Left ventricle myocardium inferior (tissue), 1 donor: ENCODE measurements around the gene RGS9. TPM values are rescaled to one million over a fixed set of nuclear protein-coding genes. Genes with fewer than 3 reads are reported as not detected.

Experiments
- DNase-seq: peaks from one replicate; pipeline ENCODE4 v3.0.0-alpha.2; 2020
- H3K27ac ChIP-seq: fragments of 200-600 bp; replicated peaks from 2 replicates; pipeline ENCODE4 v1.8.0; 2021
- H3K27me3 ChIP-seq: fragments of 200-600 bp; 2 replicates; pipeline ENCODE4 v1.8.0; 2021; ENCODE audit warnings: low read depth
- H3K36me3 ChIP-seq: fragments of 200-600 bp; 2 replicates; pipeline ENCODE4 v1.8.0; 2021
- H3K4me1 ChIP-seq: fragments of 200-600 bp; 2 replicates; pipeline ENCODE4 v1.8.0; 2021
- H3K4me3 ChIP-seq: fragments of 200-600 bp; 2 replicates; pipeline ENCODE4 v1.8.0; 2021; ENCODE audit warnings: mild to moderate bottlenecking, moderate library complexity
- H3K9me3 ChIP-seq: fragments of 200-600 bp; replicated peaks from 2 replicates; pipeline ENCODE4 v1.8.0; 2021
- intact Hi-C: fragments of 100-400 bp; cut with micrococcal nuclease; formaldehyde crosslinking; loops from one replicate; pipeline ENCODE4 v1.11.0; 2022
- total RNA-seq: library from RNA; stranded (reverse); fragmentation: NEBNext Ultra II Directional; extraction: Animal tissue kit (Norgen Biotek cat#: 25700); gene quantifications from one replicate; pipeline ENCODE4 v1.2.1, GENCODE V29; 2021
- TF ChIP-seq, protein P1 (sequence below): fragments of 200-600 bp; IDR thresholded peaks from 2 replicates; pipeline ENCODE4 v1.8.0; 2021; ENCODE audit warnings: antibody characterized with exemption, mild to moderate bottlenecking, borderline replicate concordance
- donor health status: DM: no; HTN: yes; CAD: no; lungs with severe emphysema.

The RGS9 gene
- total RNA-seq, 1 donor from 2014 or later: 1.6 TPM

DNA sequence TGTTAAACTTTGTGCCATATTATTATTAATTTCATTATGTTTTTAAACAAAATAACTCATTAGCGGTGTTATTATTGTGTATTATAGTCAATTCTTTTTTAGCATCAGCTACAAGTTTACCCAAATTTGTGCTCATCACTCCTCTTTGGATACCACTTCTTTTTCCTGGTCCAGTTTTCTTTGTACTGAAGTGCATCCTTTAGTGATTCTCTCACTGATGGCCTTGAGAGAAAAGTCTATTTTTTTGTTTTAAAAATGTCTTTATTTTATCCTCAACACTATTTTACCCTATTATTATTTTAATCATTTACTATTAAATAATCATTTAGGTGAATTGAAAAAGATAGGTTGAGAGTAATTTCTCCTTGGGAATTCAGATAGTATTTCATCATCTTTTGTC, 99.2 kb downstream of the RGS9 start:
- no peaks in the 10 kb centered on the region for H3K36me3 ChIP-seq
- no peaks in the 10 kb centered on the region for H3K4me1 ChIP-seq
- intact Hi-C loops: no loop called here
- DNase-seq: no peak
- peaks cover 14% of the 10 kb centered on the region for H3K9me3 ChIP-seq
- no peak overlapping the region for H3K27ac ChIP-seq
- no peak overlapping the region for H3K4me3 ChIP-seq
- TF ChIP-seq, protein P1, sequence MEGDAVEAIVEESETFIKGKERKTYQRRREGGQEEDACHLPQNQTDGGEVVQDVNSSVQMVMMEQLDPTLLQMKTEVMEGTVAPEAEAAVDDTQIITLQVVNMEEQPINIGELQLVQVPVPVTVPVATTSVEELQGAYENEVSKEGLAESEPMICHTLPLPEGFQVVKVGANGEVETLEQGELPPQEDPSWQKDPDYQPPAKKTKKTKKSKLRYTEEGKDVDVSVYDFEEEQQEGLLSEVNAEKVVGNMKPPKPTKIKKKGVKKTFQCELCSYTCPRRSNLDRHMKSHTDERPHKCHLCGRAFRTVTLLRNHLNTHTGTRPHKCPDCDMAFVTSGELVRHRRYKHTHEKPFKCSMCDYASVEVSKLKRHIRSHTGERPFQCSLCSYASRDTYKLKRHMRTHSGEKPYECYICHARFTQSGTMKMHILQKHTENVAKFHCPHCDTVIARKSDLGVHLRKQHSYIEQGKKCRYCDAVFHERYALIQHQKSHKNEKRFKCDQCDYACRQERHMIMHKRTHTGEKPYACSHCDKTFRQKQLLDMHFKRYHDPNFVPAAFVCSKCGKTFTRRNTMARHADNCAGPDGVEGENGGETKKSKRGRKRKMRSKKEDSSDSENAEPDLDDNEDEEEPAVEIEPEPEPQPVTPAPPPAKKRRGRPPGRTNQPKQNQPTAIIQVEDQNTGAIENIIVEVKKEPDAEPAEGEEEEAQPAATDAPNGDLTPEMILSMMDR: no peak
- H3K27me3 ChIP-seq: peaks cover 8% of the 10 kb centered on the region

DNA sequence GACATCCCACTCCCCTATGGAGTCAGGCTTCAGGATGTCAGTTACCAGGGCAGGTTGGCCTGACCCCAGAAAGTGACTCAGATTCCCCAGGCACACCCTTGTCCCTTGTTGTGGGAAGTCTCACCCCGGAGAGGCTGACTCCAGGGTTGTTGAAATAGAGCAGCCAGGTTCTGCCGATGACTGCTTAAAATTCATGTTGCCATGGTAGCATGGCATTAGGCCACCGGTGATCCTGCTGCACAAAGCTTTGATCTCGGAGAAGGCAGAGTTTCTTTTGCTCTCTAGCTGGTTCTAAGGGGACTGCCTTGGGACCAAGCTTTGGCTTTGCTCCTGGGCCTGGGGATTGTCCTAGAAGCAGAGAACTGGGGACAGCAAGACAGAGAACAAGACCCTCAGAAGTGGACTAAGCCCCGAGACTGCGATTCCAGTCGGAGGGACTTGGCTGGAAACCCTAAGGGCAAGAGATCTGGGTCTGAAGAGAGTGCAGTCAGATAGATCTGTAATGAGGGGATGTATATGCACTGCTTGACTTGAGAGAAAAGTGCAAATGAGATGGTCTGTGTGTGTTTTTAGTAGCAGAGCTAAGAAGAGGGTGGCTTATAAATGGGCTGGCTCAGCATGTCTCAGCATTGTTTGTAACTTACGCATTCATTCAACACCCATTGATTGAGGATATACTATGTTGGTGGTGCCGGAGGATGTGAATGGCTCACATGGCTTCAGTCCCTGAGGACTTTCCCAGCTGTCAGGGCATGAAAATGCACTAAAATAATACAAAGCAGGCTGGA, 106.9 kb downstream of the RGS9 start:
- Histone ChIP-seq H3K4me1 (no peaks in the 10 kb centered on the region), H3K4me3 (no peak overlapping the region), H3K36me3 (no peaks in the 10 kb centered on the region), H3K9me3 (no peaks in the 10 kb centered on the region), H3K27me3 (peaks cover 21% of the 10 kb centered on the region), H3K27ac (no peak overlapping the region)
- TF ChIP-seq, protein P1: no peak
- no peak for DNase-seq
- intact Hi-C loops: loop anchor here (10.0 kb wide), 1 partner anchor 921 kb away; no protein-coding TSS in a partner anchor

DNA sequence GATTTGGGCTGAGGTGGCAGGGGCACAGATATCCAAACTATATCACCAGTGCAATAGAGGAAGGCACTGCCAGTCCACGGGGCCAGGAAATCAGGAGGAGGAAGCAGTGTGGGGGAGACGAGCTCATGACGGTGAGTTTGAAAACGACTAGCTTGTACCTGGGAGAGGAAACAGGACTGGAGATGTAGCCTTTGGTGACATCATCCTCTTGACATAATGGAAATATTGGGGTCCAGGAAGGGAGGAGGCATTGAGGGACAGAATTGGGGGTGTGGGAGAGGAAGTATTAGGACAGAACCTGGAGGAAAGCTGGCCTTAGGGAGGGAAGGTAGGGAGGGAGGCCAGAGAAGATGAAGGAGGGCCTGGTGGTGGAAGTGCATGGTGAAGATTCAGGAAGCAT, 109.1 kb downstream of the RGS9 start:
- no peak overlapping the region for H3K4me3 ChIP-seq
- no peaks in the 10 kb centered on the region for H3K4me1 ChIP-seq
- peaks cover 38% of the 10 kb centered on the region for H3K27me3 ChIP-seq
- H3K9me3 ChIP-seq: no peaks in the 10 kb centered on the region
- intact Hi-C loops: loop anchor here (10.0 kb wide), 1 partner anchor 919 kb away; no protein-coding TSS in a partner anchor
- H3K36me3 ChIP-seq: no peaks in the 10 kb centered on the region
- DNase-seq: no peak
- TF ChIP-seq, protein P1: no peak
- H3K27ac ChIP-seq: no peak overlapping the region

DNA sequence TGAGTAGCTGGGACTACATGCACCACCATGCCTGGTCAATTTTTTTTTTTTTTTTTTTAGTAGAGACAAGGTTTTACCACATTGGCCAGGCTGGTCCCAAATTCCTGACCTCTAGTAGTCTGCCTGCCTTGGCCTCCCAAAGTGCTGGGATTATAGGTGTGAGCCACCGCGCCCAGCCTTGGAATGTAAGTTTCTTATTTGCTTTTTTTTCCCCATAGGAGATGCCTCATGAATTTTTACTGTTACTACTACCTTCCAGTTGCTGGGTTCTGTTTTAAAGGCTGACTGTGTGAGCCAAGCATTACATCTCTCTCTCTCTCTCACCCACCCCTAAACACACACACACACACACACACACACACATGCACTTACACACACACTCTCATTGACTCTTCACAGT, 112.6 kb downstream of the RGS9 start:
- TF ChIP-seq, protein P1: no peak
- DNase-seq: no peak
- Histone ChIP-seq H3K27me3 (peaks cover 47% of the 10 kb centered on the region), H3K9me3 (no peaks in the 10 kb centered on the region), H3K4me1 (no peaks in the 10 kb centered on the region), H3K4me3 (no peak overlapping the region), H3K36me3 (no peaks in the 10 kb centered on the region), H3K27ac (no peak overlapping the region)
- intact Hi-C loops: loop anchor here (10.0 kb wide), 1 partner anchor 915 kb away; no protein-coding TSS in a partner anchor

DNA sequence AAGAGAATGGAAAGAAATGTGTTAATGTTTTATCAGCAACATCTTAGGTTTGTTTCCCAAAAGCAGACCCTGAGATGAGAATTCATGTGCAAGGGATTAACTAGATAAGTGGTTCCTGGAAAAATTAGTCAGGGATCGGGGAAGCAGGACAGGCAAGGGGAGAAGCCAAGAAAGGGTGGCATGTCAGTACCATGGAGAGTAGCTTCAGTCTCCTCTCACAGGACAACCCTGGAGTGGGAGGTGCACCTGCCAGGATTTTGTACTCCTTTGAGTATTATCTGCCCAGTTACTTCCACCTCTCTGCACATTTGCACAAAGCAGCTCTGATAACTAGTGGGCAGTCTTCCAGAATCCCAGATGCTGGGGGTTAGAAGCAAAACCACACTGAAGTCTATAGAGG, 117.0 kb downstream of the RGS9 start:
- intact Hi-C loops: no loop called here
- no peak overlapping the region for H3K4me3 ChIP-seq
- no peak for DNase-seq
- H3K4me1 ChIP-seq: no peaks in the 10 kb centered on the region
- H3K27me3 ChIP-seq: peaks cover 61% of the 10 kb centered on the region
- H3K27ac ChIP-seq: no peak overlapping the region
- no peaks in the 10 kb centered on the region for H3K9me3 ChIP-seq
- no peaks in the 10 kb centered on the region for H3K36me3 ChIP-seq
- TF ChIP-seq, protein P1: no peak
